K562 (cell line): Measurements from ENCODE around the gene TTC28. TPM values are rescaled to one million over a fixed set of nuclear protein-coding genes. Genes with fewer than 3 reads are reported as not detected.

Experiments
- BRD9 ChIP-seq: fragments of 450-650 bp; IDR thresholded peaks from 2 replicates; pipeline ENCODE4 v1.6.1; 2018; ENCODE audit warnings: low read depth; ENCODE audit not compliant: partially characterized antibody
- CTCF ChIP-seq, 3 experiments: IDR thresholded peaks in 2 of 3; conservative IDR thresholded peaks in 1 of 3; 2 replicates each; pipeline ENCODE4 v1.5.1; 2011 to 2012; ENCODE audit warnings: low read length in 3 of 3, mild to moderate bottlenecking in 3 of 3, control low read depth in 2 of 3, improper control_type of control experiment in 1 of 3, inconsistent platforms in 1 of 3, low read depth in 1 of 3, mixed read lengths in 1 of 3, moderate library complexity in 1 of 3; ENCODE audit not compliant: insufficient read depth in 2 of 3
- ERF ChIP-seq: fragments of 450-650 bp; formaldehyde crosslinking; IDR thresholded peaks from 2 replicates; pipeline ENCODE4 v1.4.0; 2020; ENCODE audit warnings: mild to moderate bottlenecking, mixed read lengths
- ETV6 ChIP-seq, 3 experiments: fragments of 150-350 bp in 1 of 3; sonication (generic) in 1 of 3; formaldehyde crosslinking in 1 of 3; IDR thresholded peaks; 2 replicates each; pipeline versions ENCODE4 v1.6.1 to v1.8.0; 2014 to 2022; ENCODE audit warnings: borderline replicate concordance in 2 of 3, low read depth in 2 of 3, antibody characterized with exemption in 1 of 3, low read length in 1 of 3, mild to moderate bottlenecking in 1 of 3, missing genetic modification reagents in 1 of 3
- IRF2 ChIP-seq: sonication (generic); formaldehyde crosslinking; IDR thresholded peaks from 2 replicates; pipeline ENCODE4 v1.8.1; 2022; ENCODE audit warnings: mild to moderate bottlenecking, missing genetic modification reagents
- SMARCB1 ChIP-seq: IDR thresholded peaks from 2 replicates; pipeline ENCODE4 v1.6.1; 2011; ENCODE audit warnings: improper control_type of control experiment, low read depth; ENCODE audit not compliant: insufficient read length
- SNIP1 ChIP-seq: fragments of 450-650 bp; IDR thresholded peaks from 2 replicates; pipeline ENCODE4 v1.7.1; 2017; ENCODE audit warnings: low read depth, mild to moderate bottlenecking
- SPI1 ChIP-seq: IDR thresholded peaks from 2 replicates; pipeline ENCODE4 v1.6.1; 2011; ENCODE audit warnings: low read depth, low read length, control low read depth, borderline replicate concordance
- ZSCAN29 ChIP-seq: fragments of 450-650 bp; IDR thresholded peaks from 2 replicates; pipeline ENCODE4 v1.6.1; 2017
- ZSCAN32 ChIP-seq: fragments of 450-650 bp; formaldehyde crosslinking; IDR thresholded peaks from 2 replicates; pipeline ENCODE4 v1.4.0; 2020; ENCODE audit warnings: mild to moderate bottlenecking, moderate library complexity
- polyA plus RNA-seq, 8 experiments: library from polyadenylated mRNA; depleted of rRNA in 4 of 8; stranded (reverse) in 5 of 8; unstranded in 3 of 8; fragments of >200 nt; fragmentation: Nextera tagmentation in 2 of 8; fragmentation: Illumina TruSeq in 1 of 8; extraction: Ambion mirVana in 2 of 8; extraction: Trizol in 1 of 8; gene quantifications; 2 replicates each; pipeline versions ENCODE4 v1.2.1 to v1.2.3, GENCODE V29; 2011 to 2014; ENCODE audit warnings: inconsistent platforms in 1 of 8, missing spikeins in 1 of 8
- total RNA-seq, 7 experiments: library from RNA; depleted of rRNA in 6 of 7; stranded (reverse); fragments of >200 nt in 6 of 7; fragmentation: Illumina TruSeq in 2 of 7; extraction: Trizol in 2 of 7; gene quantifications; 2 replicates each; pipeline versions ENCODE4 v1.2.1 to v1.2.3, GENCODE V29; 2011 to 2021; ENCODE audit warnings: low replicate concordance in 1 of 7
- TF ChIP-seq, protein P1 (sequence below): fragments of 450-650 bp; formaldehyde crosslinking; IDR thresholded peaks from 2 replicates; pipeline ENCODE4 v1.4.0; 2022; ENCODE audit warnings: missing genetic modification characterization

TTC28 gene
- total and polyA plus RNA-seq, 9 of the 15 experiments (the other 6 are each of a cell fraction or from before 2014, with no cell fraction given), result 0.22 to 10.7 (median 3.1) TPM

GRCh38 chr22:27989758-27990450 lies 689.7 kb downstream of the TTC28 start (continued):
- TF ChIP-seq CTCF (IDR thresholded peaks at IDR 0.05 in 2 of 3, conservative IDR thresholded peaks at IDR 0.05 in 1 of 3; ENCODE audit: insufficient read depth in 2 of 3, low read depth in 1 of 3, low read length in 3 of 3) (no peak), SPI1 (no peak), ZSCAN29 (no peak), BRD9 (no peak), SMARCB1 (no peak), IRF2 (CRISPR knock-in tag) (no peak), SNIP1 (no peak), ZSCAN32 (no peak), ERF (no peak), ETV6 (IDR thresholded peaks at IDR 0.05; ENCODE audit: borderline replicate concordance in 1 of 2, low read depth in 2 of 2, low read length in 1 of 2) (no peak), ETV6 (CRISPR knock-in tag; IDR thresholded peaks at IDR 0.05; ENCODE audit: borderline replicate concordance) (no peak)
- TF ChIP-seq, protein P1, sequence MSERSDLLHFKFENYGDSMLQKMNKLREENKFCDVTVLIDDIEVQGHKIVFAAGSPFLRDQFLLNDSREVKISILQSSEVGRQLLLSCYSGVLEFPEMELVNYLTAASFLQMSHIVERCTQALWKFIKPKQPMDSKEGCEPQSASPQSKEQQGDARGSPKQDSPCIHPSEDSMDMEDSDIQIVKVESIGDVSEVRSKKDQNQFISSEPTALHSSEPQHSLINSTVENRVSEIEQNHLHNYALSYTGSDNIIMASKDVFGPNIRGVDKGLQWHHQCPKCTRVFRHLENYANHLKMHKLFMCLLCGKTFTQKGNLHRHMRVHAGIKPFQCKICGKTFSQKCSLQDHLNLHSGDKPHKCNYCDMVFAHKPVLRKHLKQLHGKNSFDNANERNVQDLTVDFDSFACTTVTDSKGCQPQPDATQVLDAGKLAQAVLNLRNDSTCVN (CRISPR knock-in tag), result no peak
